Measurements from ENCODE around the gene LRCH2.

- TF ChIP-seq CTCF (conservative IDR thresholded peaks at IDR 0.05) = no peak
- no peak for TF ChIP-seq EZH2 (IDR thresholded peaks at IDR 0.05; ENCODE audit: low read depth)
Observed at GRCh38 chrX:115093191-115093590, 140.7 kb downstream of the LRCH2 start.
